HG02840 (cell line): ENCODE data around the gene GUCD1.

Experiments used
- ATAC-seq: cut with Tn5 transposase; IDR thresholded peaks from one replicate; pipeline ENCODE4 v1.9.1; 2021; ENCODE audit warnings: mild to moderate bottlenecking, moderate library complexity, moderate number of reproducible peaks; ENCODE audit not compliant: unreplicated experiment, low FRiP score

Gene GUCD1

DNA sequence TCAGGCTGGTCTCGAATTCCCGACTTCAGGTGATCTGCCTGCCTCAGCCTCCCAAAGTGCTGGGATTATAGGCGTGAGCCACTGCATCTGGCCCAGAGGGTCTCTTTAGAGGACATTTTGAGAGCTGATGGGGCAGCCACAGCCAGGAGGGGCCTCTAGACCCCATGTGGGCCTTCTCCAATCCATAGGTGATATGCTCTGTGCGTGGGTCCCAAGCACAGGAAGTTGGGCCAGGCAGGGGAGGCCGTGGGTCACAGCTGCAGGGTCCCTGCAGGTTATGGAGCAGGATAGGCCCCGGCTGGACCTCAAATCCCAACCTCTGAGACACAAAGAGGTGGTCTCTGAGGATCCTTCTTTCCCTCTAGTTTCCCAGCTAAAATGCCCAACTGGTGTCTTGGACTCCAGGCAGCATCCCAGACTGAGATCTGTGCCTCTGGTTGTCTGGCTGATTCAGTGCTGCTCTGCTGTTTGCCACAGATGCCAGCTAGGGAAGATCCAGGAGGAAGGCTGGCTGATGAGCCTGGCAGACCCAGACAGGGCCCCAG is 36.4 kb upstream of the GUCD1 start:
- ATAC-seq = no peak

DNA sequence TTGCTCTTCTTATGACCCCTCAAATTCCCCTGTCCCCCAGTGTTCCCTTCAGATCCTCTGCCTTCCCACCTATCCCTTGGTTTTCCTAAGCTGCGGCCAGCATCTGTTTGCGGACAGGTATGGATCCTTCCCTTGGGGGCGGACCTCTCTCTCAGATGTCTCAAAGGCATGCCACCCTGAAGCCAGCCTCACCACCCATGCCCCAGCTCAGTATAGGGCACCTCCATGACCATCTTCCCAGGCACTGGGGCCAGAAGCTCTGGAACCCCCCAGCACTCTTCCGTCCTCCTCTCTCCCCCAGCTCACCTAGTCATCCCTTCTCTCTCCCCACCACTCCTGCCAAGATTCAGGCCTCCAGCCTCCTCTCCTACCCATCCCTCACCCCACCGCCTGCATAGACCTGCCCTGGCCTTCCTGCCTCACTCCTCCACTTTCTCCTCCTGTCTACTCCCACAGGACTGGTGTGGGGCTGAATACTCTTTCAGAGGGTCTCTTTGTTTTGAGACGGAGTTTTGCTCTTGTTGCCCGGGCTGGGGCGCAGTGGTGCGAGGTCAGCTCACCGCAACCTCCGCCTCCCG is 35.7 kb upstream of the GUCD1 start:
- ATAC-seq = no peak

GRCh38 chr22:24589518-24590030 is 34.6 kb upstream of the GUCD1 start:
- no peak for ATAC-seq

DNA sequence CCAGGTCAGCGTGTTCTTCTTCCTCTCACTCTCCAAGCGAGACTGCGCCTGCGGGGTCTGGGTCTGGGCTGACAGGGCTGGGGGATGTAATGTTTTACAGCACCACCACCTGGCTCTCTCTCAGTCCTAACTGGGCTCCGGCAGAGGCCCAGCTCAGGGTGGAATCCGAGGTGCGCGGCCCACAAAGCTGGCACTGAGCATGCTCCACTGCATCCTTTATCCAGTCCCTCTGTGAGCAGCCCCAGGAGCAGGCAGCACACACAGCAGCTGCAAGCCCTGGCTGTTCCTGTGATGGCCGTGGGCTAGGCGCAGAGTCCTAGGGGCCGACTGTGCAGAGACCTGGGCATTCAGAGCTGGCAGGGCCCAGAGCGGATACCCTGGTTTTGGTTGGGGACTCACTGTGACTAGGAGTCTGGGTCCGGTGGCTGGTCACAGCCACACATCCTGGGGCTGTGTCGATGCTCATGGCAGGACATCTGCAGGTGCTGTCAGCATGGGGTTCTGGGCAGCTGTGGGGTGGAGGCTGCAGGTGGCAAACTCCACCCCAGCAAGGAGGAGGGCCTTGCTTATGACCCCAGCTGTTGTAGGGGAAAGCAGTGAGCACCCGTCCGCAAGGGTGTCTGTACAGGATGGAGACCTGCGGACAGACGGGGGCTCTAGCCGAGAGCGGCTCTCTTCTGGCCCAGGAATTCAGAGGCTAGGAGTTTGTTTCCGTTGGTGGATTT is 34.0 kb upstream of the GUCD1 start:
- no peak for ATAC-seq

DNA sequence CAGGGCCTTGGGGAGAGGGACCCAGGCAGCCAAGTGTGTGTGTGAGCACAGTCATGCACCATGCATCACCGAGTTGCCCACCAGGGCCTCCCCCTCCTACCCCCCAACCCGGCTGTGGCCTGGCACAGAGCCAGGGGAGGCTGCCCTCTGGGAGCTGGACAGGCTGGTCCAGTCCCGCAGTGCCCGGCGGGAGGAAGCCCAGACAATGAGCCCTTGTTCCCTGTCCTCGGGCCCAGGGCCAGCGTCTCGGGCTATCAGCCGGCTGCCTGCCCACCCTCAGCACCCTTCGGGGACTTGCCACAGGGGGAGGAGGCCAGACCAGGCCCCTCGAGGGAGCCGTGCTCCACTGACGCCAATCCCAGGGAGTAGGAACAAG is 33.4 kb upstream of the GUCD1 start:
- ATAC-seq = no peak

DNA sequence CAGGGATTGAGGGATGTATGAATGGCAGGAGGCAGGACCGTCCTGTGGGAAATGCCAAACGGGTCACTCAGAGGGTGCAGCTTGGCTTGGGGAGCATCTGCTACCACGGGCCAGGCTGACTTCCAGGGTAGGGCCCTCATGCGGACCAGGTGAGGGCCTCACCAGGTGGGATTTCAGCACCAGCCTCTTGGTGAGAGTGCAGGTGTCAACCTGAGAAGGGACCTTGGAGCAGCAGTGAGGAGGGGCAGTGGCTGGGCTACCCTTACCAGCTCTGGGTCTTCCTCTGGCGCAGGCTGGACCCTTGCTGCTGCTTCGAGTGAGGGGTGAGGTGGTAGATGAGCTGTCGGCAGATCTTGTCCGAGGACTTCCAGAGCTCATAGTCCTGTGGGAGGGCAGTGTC is 33.0 kb upstream of the GUCD1 start:
- no peak for ATAC-seq

- no peak for ATAC-seq
Observed at GRCh38 chr22:24587251-24587650, 32.3 kb upstream of the GUCD1 start.

DNA sequence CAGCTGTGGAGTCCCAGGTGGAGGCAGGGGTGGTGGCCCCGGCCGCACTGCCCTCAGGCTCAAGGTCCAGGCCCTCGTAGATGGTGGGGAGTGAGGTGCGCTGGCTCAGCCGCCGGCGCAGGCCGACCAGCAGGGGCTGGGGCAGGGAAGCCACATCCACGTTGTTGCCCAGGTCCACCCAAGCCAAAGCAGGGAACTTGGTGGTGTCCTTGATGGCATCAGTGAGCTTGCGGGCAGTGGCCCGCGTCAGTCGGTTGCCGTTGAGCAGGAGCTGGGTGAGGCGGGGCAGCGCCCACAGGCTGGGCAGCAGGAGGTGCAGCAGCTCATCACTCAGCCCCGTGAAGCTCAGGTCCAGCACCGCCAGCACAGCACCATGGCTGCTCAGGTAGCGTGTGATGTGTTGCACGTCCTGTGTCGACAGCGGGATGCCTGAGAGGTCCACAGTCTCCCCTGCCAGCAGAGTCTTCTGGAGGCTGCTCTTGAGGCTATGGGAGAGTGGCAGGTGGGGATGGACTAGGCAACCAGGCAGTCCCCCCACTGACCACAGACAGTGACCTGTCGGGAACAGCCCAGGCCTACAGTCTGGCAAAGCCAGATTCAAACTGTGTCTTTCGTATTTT is 31.1 kb upstream of the GUCD1 start:
- ATAC-seq = no peak

GRCh38 chr22:24585461-24585860 is 30.5 kb upstream of the GUCD1 start:
- no peak for ATAC-seq

DNA sequence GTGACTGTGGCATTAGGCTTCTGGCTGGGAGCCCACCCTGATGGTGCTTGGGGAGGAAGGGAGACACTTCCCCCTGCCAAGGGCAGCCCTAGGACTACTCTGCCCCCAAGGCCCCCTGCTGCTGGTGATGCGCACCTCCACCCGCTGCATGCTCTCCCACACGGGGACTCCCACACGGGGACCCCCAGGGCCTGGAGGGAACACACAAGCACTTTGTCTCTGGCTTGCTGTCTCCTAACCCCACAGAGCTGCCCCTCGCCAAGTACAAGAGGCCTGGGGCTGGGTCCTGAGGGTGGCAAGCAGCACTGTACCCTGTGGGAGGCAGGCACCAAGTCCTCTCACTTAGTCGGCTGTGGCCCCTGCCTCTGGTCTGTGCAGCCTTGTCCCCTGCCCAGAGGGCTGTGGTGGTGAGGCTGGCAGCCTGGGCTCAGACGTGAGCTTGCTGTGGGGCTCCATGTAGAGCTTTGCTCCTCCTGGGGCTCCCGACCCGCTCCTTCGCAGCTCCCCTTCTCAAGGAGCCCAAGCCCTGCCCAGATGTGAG is 30.0 kb upstream of the GUCD1 start:
- no peak for ATAC-seq

DNA sequence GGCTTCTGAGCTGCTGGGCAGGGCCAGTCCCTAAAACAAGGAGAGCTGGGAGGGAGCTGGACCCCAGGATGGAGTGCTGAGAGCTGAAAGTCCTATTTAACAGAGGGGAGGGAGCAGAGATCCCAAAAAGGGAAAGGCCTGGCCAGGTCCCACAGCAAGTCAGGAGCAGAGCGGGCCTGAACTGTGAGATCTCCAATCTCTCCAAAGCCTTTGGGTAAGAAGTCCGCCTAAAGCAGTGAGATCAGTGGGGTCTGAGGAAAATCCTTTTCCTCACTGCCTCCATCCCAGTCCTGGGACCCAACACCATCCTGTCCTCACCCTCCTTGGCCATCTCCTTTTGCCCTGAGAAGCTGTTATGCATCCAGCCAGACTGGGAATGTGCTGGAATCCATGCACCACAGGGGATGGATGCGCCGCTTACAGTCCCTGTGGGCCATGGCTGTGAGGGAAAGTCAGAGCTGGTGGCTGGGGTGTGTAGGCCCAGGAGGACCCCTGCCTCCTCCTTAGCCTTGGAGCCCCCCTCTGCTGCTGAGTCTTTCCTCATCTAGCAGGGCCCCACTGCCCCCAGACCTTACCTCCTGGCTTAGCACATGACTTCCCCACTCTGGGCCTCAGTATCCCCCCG is 29.3 kb upstream of the GUCD1 start:
- ATAC-seq = no peak

DNA sequence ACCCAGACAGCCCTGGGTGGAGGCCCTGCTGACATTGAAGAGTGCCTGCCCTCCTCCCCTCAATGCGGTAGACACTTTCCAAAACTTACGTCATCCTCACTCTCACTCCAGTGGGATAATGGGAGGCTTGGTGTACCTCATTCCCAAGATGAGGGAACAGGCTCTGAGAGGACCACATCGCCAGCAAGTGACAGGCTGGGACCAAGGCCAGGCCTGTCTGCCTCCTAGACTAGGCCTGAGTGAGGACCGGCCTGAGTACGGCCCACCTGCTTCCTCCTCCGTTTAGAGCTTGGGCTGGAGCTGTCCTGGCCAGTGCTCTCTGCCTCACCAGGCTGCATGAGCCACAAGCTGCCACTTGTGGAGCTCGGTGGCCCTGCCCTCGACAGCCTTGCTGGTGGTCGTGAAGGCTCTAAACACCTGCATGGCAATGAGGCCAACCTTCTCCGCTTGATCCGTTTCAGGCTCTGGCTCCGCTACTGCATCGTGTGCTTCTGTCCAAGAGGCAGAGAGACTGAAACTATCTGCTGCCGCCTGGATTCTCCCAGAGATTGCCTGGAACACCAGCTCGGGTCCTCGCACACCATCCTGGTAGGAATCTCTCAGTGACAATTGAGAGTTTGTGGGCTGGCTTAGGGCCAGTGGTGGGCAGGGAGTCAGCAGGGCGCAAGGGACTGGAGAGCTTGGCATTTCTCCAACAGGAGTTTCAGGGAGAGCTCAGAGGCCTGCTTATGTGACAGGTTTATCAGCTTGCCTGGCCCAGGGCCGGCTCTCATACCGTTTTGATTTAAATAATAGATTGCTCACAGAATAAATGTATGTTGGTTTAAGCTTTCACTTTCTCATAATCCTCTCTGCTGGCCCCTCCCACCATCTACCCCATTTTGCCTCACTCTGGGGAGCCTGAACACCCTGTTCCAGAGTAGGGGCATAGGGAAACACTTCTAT is 28.6 kb upstream of the GUCD1 start:
- ATAC-seq = no peak

GRCh38 chr22:24582056-24582814 is 27.3 kb upstream of the GUCD1 start:
- no peak for ATAC-seq

- no peak for ATAC-seq
Observed at GRCh38 chr22:24580276-24580675, 25.3 kb upstream of the GUCD1 start.

GRCh38 chr22:24579258-24579601 is 24.3 kb upstream of the GUCD1 start:
- ATAC-seq = no peak

GRCh38 chr22:24578355-24579257 is 23.7 kb upstream of the GUCD1 start:
- no peak for ATAC-seq

- ATAC-seq = no peak
Observed at GRCh38 chr22:24576778-24577177, 21.8 kb upstream of the GUCD1 start.

- no peak for ATAC-seq
Observed at GRCh38 chr22:24571266-24571665, 16.3 kb upstream of the GUCD1 start.
